ENCODE results near the gene VAMP2.
A peak's percentile ranks its signal among the peaks of the same experiment; 100 is the strongest.

VAMP2 gene

GRCh38 chr17:8166731-8167130 is 4.0 kb upstream of the VAMP2 start:
- no peak for TF ChIP-seq CTCF (conservative IDR thresholded peaks at IDR 0.05; ENCODE audit: low read depth)
- ChIA-PET CTCF (no interaction called here), POLR2A (ENCODE audit: low non-redundant PET) (no interaction called here)
- DNase-seq (ENCODE audit: low spot score) = no peak
- H3K27ac ChIP-seq = peak overlapping the region; percentile 90

- ChIA-PET POLR2A (ENCODE audit: low non-redundant PET) (no interaction called here), CTCF (interaction anchor here (1.3 kb wide), 1 partner anchor 21 kb away, joined by 5 read pairs; no protein-coding TSS in a partner anchor)
- no peak for TF ChIP-seq CTCF (conservative IDR thresholded peaks at IDR 0.05; ENCODE audit: low read depth)
- DNase-seq (ENCODE audit: low spot score) = no peak
- H3K27ac ChIP-seq = peak overlapping the region; percentile 90
Observed at GRCh38 chr17:8164815-8165131, 2.0 kb upstream of the VAMP2 start.

- DNase-seq (ENCODE audit: low spot score) = no peak
- TF ChIP-seq CTCF (conservative IDR thresholded peaks at IDR 0.05; ENCODE audit: low read depth) = no peak
- POLR2A ChIA-PET (ENCODE audit: low non-redundant PET) = interaction anchor here (0.6 to 1.0 kb wide), 2 partner anchors 9 kb away, joined by 3 to 4 read pairs; no protein-coding TSS in a partner anchor
- CTCF ChIA-PET = interaction anchor here (1.3 kb wide), 1 partner anchor 22 kb away, joined by 5 read pairs; no protein-coding TSS in a partner anchor
- H3K27ac ChIP-seq = peak overlapping the region; percentile 90
Observed at GRCh38 chr17:8163978-8164814, 1.4 kb upstream of the VAMP2 start.

GRCh38 chr17:8162997-8163977 is 539 bp upstream of the VAMP2 start:
- CTCF ChIA-PET = interaction anchor here (1.3 kb wide), 1 partner anchor 23 kb away, joined by 5 read pairs; no protein-coding TSS in a partner anchor
- no peak for DNase-seq (ENCODE audit: low spot score)
- TF ChIP-seq CTCF (conservative IDR thresholded peaks at IDR 0.05; ENCODE audit: low read depth) = no peak
- H3K27ac ChIP-seq = peak overlapping the region; percentile 90
- POLR2A ChIA-PET (ENCODE audit: low non-redundant PET) = interaction anchor here (0.6 to 1.0 kb wide), 3 partner anchors 8 to 60 kb away, joined by 3 to 5 read pairs (median 4); no protein-coding TSS in a partner anchor

- CTCF ChIA-PET = interaction anchor here (0.7 kb wide), 1 partner anchor 15 kb away, joined by 3 read pairs; the partner anchor contains the start of gene TMEM107
- TF ChIP-seq CTCF (conservative IDR thresholded peaks at IDR 0.05; ENCODE audit: low read depth) = no peak
- peak overlapping the region; percentile 90 for H3K27ac ChIP-seq
- no peak for DNase-seq (ENCODE audit: low spot score)
- POLR2A ChIA-PET (ENCODE audit: low non-redundant PET) = interaction anchor here (1.2 kb wide), 1 partner anchor 30 kb away, joined by 3 read pairs; no protein-coding TSS in a partner anchor
Observed at GRCh38 chr17:8161289-8162232, 1.2 kb downstream of the VAMP2 start.

Measured in RWPE1 (cell line).